Superior temporal gyrus (tissue), 1 donor: ENCODE results near the gene PRKN.

Experiments
- DNase-seq: peaks from one replicate; pipeline ENCODE4 v3.0.0-alpha.2; 2016; ENCODE audit errors: extremely low spot score

The PRKN gene

DNA sequence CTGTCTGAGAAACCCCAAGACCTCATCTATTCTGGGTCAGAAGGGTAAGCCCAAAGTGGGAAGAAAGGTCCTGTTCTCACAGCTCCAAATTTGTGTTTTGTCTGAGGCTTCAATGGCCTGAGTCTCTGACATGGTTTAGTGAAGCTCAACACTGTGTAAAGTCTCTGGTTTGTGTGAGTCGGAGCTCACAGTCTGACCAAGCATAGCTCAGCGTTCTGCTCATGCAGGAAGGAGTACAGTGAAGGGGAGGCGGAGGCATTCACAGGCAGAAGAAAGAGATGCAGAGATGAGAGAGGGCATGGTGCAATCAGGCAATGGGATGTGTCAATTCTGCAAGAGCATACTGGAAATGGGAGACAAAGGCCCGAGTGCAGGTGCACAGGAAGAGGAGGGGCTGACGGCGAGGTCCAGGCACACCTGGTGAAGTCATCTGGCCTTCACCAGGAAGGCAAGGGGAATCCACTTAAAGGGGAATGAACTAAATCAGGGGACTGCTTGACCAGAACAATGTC lies 990.7 kb downstream of the PRKN start:
- no peak for DNase-seq

DNA sequence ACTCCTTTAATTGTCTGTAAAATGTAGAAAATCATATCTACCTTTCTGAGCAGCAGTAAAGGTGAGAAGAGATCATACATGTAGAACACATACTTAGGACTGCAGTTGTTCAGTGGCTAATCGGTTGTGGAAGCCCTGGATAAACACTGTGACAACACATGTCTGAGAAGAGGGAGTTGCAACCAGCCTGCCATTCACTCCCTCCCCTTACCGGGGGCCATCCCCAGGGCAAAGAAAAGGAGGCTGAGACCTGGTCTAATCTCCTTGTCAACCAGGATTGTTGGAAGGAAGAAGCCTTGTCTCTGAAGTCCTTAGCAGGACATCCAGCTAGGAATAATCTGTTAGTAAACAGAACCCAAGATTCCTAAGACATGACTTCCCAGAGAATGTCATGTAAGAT lies 991.2 kb downstream of the PRKN start:
- no peak for DNase-seq

DNA sequence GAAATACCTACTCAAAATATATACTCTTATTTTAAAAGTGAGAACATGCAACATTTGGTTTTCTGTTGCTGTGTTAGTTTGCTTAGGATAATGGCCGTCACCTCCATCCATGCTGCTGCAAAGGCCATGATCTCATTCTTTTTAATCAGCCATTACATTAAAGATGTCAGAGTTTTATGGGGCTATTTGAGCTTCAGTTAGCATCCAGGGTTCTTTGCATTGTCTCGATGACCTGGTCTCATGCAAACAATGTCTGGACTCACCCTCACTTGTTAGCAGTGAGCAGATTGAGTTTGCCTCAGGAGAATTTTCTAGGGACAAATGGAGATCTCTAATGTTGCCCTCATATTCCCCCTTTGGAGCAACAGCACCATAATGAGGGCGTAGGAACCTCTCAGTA lies 995.0 kb downstream of the PRKN start:
- no peak for DNase-seq

DNA sequence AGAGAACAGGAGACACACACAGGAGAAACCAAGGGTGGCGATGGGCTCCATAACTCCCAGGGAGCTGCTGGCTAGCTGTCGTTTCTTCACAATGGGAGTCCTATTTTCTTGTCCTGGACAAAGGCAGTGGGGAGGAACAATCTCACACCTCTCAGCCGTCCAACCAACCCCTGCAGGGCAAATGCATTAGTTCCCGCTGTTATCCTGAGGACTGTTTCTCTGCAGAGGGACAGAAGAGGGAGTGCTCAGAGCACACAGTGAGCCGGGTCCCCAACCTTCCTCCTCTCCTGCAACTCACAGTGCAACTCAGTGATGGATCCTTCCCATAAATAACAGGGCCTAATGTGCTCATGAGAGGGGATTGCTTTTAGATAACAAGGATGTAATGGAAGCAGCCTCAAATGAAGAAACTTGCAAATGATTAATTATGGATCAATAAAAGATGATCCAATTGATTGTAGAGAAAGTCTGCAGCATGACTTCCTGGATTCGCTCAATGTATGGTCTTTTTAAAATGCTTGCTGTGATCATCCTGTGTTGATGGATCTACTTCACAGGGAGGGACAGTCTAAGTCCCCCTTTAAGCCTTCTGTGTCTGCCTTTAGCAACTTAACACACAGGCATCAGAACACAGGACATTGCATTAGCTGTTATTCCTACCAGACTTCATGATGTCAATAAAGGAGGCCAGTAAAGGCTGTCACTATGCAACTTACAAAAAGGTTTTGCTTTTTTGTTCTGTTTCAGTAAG lies 1000.3 kb downstream of the PRKN start:
- no peak for DNase-seq

DNA sequence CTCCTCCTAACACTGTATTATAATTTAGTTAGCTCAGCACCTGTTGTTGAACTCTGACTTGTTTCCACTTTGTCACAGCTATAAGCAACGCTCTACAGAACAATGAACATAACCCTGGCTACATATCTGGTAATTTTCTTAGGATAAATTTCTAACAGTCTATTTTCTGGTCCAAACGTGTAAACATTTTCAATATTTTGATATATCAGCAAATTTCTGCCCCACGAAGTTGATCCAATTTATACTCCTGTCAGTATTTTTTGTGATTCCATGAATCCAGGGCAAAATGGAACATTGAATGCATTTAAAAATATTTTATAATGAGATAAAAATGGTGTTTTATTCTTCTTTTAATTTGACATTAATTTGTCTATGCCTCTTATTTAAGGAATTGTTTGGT lies 1005.2 kb downstream of the PRKN start:
- DNase-seq, result no peak

DNA sequence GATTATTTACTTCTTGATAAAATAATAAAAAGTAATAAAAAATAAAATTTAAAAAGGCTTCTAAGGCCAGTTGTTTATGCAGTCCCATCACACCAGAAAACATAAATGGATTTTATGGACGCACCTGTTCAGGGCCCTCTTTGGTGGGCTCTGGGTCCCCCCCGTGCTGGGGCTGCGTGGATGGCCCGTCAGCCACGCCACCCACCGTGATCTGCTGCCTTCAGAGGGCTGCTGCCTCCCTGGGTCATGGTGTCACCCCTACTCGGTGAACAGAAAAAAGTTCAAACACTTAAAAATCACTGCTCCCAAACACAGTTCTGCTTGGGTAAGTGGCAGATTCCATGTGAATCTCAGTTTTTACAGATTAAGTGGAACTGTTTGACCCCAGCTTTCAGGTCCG lies 1006.1 kb downstream of the PRKN start:
- DNase-seq, result no peak

DNA sequence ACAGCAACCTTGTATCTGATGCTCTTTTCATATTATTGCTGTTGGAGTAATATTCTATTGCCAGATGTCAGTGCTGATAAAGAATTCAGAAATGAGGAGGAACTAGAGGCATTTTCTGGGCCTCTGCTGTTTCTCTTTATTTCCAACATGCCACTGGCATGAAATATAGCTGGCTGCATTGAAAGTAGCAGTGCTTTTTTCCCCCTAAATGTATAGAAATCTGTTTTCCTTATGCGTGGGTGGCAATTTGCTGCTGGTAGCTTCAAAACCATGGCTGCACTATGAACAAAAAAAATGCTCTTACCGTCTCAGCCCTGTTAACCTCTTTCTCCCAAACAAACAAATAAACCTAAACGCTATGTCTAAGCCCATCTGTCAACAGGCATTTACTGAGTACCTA lies 1011.4 kb downstream of the PRKN start:
- DNase-seq, result peak; percentile 25

DNA sequence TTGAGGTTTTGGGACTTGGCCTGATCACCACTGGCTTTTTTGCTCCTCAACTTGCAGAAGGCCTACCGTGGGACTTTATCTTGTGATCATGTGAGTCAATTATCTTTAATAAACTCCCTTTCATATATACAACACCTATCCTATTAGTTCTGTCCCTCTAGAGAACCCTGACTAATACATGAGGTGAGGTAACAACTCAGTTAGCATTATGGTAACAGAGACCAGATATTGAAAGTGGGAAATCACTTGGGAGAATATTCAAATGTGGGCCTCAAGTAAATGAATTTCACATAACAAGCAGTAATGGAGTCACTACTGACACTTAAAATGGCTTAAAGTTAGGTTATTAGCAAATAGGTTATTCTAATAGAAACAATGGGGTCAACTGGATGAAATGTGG lies 1015.6 kb downstream of the PRKN start:
- DNase-seq, result no peak

DNA sequence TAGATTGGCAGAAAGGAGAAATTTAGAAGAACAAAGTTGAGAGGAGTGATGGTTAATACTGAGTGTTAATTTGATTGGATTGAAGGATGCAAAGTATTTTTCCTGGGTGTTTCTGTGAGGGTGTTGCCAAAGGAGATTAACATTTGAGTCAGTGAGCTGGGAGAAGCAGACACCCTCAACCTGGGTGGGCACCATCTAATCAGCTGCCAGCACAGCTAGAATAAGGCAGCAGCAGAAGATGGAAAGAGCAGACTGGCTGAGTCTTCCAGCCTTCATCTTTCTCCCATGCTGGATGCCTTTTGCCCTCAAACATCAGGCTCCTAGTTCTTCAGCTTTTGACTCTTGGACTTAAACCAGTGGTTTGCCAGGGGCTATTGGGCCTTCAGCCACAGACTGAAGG lies 1016.1 kb downstream of the PRKN start:
- no peak for DNase-seq

DNA sequence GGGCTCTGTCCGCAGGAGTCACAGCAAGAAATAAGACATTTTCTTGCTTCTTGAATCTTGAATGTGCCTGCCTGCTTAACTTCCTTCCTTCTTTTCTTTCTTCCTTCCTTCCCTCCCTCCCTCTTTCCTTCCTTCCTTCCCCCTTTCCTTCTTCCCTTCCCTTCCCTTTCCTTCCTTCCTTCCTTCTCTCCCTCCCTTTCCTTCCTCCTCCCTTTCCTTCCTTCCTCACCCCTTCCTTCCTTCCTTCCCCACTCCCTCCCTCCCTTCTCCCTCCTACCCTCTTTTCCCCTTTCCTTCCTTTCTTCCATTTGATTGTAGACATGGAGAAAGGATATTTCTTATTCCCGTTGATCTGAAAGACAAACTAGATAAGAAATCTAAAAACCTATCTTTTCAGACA lies 1016.9 kb downstream of the PRKN start:
- DNase-seq, result no peak

DNA sequence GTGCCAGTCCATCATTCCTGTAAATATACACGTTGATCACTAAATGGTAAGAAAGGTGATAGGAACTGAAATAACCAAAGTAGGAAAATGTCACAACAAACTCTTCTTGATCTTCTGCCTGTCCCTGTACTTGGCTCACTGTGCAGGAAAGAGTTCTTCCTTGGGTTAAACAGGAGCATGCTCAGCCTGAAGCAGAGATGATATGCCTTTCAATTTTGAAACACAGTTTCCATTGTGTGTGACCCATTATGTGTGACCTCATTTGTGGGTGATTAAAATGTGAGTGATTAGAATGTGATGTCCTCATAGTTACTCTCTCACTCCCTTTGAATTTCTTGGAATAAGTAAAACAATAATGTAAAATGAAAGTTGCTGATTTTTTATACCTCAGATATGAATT lies 1026.5 kb downstream of the PRKN start:
- DNase-seq, result no peak

DNA sequence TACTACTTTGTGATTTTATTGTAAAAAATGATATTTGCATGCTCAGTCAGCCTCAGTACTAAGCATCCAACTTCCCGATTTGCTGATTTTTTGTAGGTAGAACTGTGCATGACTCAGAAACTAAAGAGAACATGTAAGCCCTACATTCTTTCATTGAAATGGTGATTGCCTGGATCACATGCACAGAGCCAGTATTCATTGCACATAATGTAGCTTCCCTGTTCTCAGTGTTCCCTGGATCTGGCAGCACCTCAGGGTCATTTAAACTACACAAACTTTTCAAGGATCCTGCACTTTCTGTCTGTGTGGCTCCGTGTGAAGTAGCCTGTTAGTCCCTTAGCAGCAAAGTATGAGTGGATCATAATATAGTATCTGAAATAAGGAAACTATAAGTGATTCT lies 1030.8 kb downstream of the PRKN start:
- peak; percentile 27 for DNase-seq

DNA sequence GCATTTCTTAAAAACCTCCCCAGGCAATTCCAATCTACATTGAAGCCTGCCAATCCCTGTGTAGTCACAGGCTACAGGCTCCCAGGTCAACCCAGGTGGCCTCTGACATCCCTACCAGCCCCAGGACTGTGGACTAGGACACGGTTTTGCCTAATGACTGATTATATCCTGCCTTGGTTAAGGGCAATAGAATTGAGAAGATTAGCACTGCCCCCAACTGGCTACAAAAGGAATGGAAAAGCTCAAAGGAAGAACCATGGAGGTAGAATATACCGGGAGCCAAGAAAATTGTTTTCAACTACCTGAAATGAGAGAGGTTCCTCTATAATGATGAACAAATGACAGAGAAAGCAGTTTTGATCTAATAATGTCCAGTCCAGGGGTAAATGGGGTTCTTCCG lies 1032.6 kb downstream of the PRKN start:
- no peak for DNase-seq

DNA sequence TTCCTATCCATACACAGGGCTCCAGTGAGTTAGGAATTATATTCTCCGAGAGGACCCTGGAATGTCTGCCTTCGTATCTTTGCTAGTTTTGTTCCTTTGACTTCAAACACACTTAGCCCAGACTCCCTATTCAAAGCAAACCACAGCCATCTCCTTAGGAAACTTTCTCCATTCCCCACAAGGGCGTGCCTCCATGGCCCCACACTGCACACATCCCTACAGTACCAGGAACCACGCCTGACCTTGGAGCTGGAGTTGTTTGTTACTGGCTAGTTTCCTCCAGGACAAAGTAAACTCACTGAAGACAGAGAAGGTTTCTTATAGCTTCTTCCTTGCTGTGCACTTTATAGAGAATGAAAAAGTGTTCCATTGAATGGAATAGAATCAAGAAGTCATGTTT lies 1040.9 kb downstream of the PRKN start:
- DNase-seq, result no peak

DNA sequence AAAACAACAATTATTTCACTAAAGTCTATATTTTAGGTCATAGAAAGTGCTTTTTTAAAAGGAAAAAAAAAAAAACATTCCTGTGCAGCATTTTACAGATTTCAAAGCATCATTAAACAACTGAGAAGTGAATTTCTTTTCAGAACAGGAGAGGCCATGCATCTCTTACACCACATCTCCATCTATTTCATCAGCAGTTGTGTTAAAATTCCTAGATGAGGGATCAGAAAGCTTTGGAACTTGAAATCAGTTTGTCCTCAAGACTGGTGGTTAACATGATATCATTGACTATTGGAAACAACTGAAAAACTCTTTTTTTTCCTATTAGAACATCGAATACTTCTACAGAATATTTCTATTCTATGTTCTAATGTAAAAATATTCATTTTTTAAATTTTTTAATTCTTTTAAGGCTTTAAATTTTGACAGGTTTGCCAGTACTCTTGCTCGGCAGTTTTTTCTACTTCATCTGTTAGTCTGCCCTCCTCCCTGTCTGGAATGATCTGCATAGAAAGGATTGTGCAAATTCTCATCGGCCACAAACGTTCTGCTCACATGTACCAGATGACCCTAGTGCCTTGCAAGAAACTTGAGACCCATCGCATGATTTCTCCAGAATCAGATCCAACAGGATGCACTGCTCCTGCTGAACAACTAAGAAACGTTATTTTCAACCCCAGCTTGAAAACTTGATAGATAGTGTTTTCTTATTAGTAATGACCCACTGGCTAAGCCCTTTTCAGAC lies 1042.7 kb downstream of the PRKN start:
- DNase-seq, result no peak

DNA sequence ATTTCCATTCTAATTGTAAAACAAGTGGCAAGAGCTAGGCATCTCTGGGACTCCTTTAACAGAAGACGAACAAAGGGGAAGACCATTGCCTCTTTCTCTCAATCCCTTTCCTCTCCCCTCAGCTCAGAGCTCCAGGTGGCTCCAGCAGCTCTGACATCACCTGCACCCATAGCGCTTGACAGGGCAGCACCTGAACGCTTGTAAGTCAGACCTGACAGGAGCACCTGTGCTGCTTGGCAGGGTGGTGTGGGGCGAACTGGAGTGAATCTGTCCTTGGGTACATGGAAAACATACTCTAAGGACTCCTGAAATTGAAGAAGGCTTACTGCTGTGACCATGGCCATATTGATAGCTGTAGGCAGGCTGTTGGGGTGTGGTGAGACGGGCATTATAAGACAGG lies 1044.2 kb downstream of the PRKN start:
- DNase-seq, result no peak

DNA sequence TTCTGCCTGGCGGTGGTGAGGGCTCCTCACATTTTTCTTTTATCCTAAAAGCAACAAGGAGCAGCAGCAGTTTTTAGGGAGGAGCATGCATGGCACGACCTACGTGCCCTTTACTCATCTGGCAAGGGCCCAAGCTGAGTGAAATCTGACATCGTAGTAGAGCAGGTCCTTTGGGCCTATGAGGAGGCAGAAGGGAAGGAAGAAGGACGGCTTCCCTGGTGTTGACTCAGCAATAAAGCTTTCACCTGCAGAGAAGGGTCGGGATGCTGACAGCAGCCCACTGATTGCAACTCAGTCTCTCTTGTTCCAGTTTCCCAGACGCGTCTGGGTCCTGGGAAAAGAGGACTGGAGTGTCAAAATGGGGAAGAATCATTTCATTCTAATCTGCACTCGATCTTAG lies 1044.6 kb downstream of the PRKN start:
- no peak for DNase-seq

DNA sequence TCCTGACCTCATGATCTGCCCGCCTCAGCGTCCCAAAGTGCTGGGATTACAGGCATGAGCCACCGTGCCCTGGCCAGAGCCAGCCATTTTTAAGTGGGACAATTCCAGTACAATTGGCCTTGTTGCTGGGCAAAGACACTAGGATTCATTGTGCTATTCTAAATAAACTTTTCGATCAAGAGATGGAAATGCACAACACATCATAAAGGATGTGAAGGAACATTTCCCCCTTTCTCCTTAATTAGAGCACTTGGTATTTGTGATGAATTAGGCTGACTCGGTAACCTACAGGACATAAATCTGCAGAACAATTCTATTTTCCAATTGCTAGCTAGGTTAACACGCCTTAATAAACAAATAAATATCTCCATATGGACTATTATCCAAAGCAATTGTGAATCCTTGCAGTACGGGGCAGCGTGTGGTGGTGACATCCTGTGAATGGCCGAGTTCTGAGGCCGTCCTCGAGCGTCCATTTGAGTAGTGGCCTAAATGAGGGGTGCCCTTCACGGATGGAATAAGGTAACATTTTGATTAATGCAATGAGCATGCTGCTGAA lies 1047.5 kb downstream of the PRKN start:
- no peak for DNase-seq

DNA sequence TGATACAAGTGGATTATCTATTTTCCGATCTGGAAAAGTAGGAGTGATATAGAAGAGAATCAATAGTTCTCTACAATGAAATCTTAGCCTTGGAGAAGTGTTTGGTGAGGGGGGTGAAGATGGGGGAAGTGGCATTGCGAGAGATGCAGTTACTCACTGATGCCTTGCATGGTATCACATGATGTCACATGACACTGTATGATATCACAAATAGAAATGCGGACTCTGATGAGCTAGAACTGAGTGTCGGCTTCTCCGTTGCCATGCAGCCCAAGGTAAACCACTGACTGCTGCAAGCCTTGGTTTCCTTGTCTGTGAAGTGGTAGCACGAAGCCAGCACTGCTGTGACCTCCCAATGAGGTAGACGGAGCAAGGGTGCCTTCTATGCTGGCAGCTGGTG lies 1050.4 kb downstream of the PRKN start:
- no peak for DNase-seq

DNA sequence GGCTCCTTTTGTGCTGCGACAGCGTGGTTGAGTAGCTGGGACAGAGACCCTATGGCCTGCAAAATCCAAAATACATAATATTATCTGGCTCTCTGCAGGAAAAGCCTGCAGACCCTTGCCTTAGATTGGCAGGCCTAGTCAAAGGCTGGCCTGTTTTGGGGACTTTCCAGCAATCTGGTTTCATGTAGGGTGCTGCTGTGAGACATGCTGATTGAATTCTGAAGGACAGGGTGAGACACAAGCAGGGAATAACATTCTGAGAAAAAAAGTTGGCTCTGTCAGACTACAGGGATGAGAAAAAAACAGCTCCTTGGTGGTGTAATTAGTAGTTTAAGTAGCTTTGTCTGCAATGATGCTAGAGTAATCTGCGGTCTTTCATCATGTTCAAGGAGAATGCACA lies 1051.0 kb downstream of the PRKN start:
- no peak for DNase-seq

DNA sequence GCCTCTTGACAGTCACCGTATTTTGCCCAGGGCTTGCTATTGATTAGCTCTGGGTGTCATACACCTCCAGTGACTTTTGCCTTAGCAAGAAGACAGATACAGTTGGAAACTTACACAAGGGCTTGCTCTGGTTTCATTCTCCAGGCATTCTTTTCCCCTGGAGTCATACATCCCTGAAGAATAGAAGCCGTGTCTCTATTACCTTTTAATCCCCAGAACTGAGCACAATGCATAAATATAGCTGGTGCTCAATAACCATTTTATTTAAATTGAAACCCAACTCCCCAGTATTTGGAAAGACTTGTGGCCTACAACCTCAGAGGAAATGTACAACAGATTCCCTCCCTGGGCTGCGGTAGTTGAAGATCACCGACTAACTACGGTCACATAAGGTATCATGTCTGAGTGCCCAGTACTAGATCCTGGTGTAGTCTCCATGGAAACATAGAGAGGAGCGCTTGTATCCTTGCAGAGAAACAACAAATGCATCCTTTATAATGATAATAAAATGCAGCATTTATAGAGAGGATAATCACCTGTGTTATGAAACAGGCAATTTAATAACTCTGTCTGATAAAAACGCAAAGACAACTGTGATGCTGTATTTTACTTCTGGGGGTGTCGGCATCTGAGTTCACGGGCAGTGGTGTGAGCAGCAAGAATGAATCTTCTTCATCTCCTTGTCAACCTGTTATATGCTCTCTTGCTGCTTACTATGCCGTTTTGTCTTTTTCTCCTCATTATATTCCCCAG lies 1052.5 kb downstream of the PRKN start:
- DNase-seq, result peak; percentile 39

DNA sequence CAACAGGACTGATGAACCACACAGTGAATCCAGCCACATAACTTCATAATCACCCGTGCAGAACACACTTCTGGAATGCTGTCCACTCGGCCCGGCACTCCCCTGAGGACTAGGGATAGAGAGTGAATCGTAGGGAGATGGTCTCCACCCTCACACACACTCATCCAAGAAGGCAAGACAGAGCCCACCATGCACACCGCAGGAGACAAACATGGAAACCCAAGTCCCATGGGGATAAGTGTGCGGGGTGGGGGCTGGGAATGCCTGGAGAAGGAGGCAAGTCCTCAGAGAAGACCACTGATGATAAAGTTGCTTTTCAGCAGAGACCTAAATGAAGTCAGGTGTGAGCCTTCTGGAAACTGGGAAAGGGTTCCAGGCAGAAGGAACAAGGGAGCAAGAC lies 1054.5 kb downstream of the PRKN start:
- DNase-seq, result no peak
